Mucosa of gallbladder (tissue), 1 donor: ENCODE measurements around the gene CDH8. TPM values are rescaled to one million over a fixed set of nuclear protein-coding genes. Genes with fewer than 3 reads are reported as not detected.
"Not testable (repeated sequence)": the region's sequence is repeated elsewhere in the genome, so short reads cannot be mapped to it uniquely, and the experiment has no call there.

Experiments
- DNase-seq: peaks from one replicate; pipeline ENCODE4 v3.0.0-alpha.2; 2020; ENCODE audit warnings: low spot score
- total RNA-seq: library from RNA; stranded (reverse); gene quantifications from one replicate; pipeline ENCODE4 v1.2.1, GENCODE V29; 2021
- donor health status: DM: no; HTN: no; CAD: no.

The CDH8 gene
- total RNA-seq, 1 donor from 2014 or later = 0.43 TPM

- no peak for DNase-seq
Observed at GRCh38 chr16:61936522-61936921, 99.7 kb downstream of the CDH8 start.

GRCh38 chr16:61934601-61935000 lies 101.6 kb downstream of the CDH8 start:
- DNase-seq = no peak

- DNase-seq = no peak
Observed at GRCh38 chr16:61929776-61930175, 106.5 kb downstream of the CDH8 start.

GRCh38 chr16:61926766-61927165 lies 109.5 kb downstream of the CDH8 start:
- no peak for DNase-seq

GRCh38 chr16:61923629-61924028 lies 112.6 kb downstream of the CDH8 start:
- DNase-seq = no peak

GRCh38 chr16:61921373-61921772 lies 114.9 kb downstream of the CDH8 start:
- DNase-seq = no peak

GRCh38 chr16:61917865-61918826 lies 118.1 kb downstream of the CDH8 start:
- not testable (repeated sequence) for DNase-seq

- DNase-seq = no peak
Observed at GRCh38 chr16:61915569-61915968, 120.7 kb downstream of the CDH8 start.

- DNase-seq = no peak
Observed at GRCh38 chr16:61909074-61909473, 127.2 kb downstream of the CDH8 start.

- DNase-seq = no peak
Observed at GRCh38 chr16:61908426-61908825, 127.8 kb downstream of the CDH8 start.

GRCh38 chr16:61901689-61902088 lies 134.5 kb downstream of the CDH8 start:
- DNase-seq = no peak

- DNase-seq = no peak
Observed at GRCh38 chr16:61900482-61900881, 135.8 kb downstream of the CDH8 start.

- DNase-seq = no peak
Observed at GRCh38 chr16:61897657-61898056, 138.6 kb downstream of the CDH8 start.

- no peak for DNase-seq
Observed at GRCh38 chr16:61892531-61892930, 143.7 kb downstream of the CDH8 start.

GRCh38 chr16:61891460-61891859 lies 144.8 kb downstream of the CDH8 start:
- no peak for DNase-seq

- no peak for DNase-seq
Observed at GRCh38 chr16:61890386-61890785, 145.9 kb downstream of the CDH8 start.

GRCh38 chr16:61887903-61888302 lies 148.3 kb downstream of the CDH8 start:
- DNase-seq = no peak

- DNase-seq = no peak
Observed at GRCh38 chr16:61885343-61885742, 150.9 kb downstream of the CDH8 start.

- DNase-seq = no peak
Observed at GRCh38 chr16:61879306-61879705, 156.9 kb downstream of the CDH8 start.

- no peak for DNase-seq
Observed at GRCh38 chr16:61877436-61877835, 158.8 kb downstream of the CDH8 start.

GRCh38 chr16:61872778-61873119 lies 163.5 kb downstream of the CDH8 start:
- DNase-seq = no peak

- no peak for DNase-seq
Observed at GRCh38 chr16:61871837-61872777, 164.1 kb downstream of the CDH8 start.
